ENCODE results near the gene GPR55.
"Not testable (repeated sequence)": the region's sequence is repeated elsewhere in the genome, so short reads cannot be mapped to it uniquely, and the experiment has no call there.

Gene GPR55

GRCh38 chr2:230939066-230939591 is 14.1 kb upstream of the GPR55 start:
- no peak for TF ChIP-seq CTCF (IDR thresholded peaks at IDR 0.05; ENCODE audit: low read depth, low read length, missing control alignments)
- DNase-seq (ENCODE audit: low read depth), result no peak
- H3K4me3 ChIP-seq (ENCODE audit: low read depth, low read length), result no peak overlapping the region

- no peak for TF ChIP-seq CTCF (IDR thresholded peaks at IDR 0.05; ENCODE audit: low read depth, low read length, missing control alignments)
- no peak for DNase-seq (ENCODE audit: low read depth)
- H3K4me3 ChIP-seq (ENCODE audit: low read depth, low read length), result no peak overlapping the region
Measured at GRCh38 chr2:230938516-230939065, 13.5 kb upstream of the GPR55 start.

- H3K4me3 ChIP-seq (ENCODE audit: low read depth, low read length), result no peak overlapping the region
- no peak for DNase-seq (ENCODE audit: low read depth)
- TF ChIP-seq CTCF (IDR thresholded peaks at IDR 0.05; ENCODE audit: low read depth, low read length, missing control alignments), result no peak
Measured at GRCh38 chr2:230938098-230938497, 13.1 kb upstream of the GPR55 start.

- DNase-seq (ENCODE audit: low read depth), result no peak
- no peak for TF ChIP-seq CTCF (IDR thresholded peaks at IDR 0.05; ENCODE audit: low read depth, low read length, missing control alignments)
- H3K4me3 ChIP-seq (ENCODE audit: low read depth, low read length), result no peak overlapping the region
Measured at GRCh38 chr2:230937362-230937761, 12.3 kb upstream of the GPR55 start.

DNA sequence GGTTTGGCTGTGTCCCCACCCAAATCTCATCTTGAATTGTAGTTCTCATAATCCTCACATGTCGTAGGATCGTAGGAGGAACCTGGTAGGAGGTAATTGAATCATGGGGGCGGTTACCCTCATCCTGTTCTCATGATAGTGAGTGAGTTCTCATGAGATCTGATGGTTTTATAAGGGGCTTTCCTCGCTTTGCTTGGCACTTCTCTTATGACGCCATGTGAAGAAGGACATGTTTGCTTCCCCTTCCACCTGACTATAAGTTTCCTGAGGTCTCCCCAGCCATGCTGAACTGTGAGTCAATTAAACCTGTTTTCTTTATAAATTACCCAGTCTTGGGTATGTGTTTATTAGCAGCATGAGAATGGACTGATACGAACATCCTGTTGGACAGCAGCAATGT is 11.2 kb upstream of the GPR55 start:
- DNase-seq (ENCODE audit: low read depth); H3K4me3 ChIP-seq (ENCODE audit: low read depth, low read length): not testable (repeated sequence)

GRCh38 chr2:230935130-230935430 is 10.0 kb upstream of the GPR55 start:
- no peak for TF ChIP-seq CTCF (IDR thresholded peaks at IDR 0.05; ENCODE audit: low read depth, low read length, missing control alignments)
- H3K4me3 ChIP-seq (ENCODE audit: low read depth, low read length), result no peak overlapping the region
- DNase-seq (ENCODE audit: low read depth), result no peak

GRCh38 chr2:230934231-230935129 is 9.4 kb upstream of the GPR55 start:
- TF ChIP-seq CTCF (IDR thresholded peaks at IDR 0.05; ENCODE audit: low read depth, low read length, missing control alignments), result no peak
- DNase-seq (ENCODE audit: low read depth), result no peak
- H3K4me3 ChIP-seq (ENCODE audit: low read depth, low read length), result no peak overlapping the region

All from GM12864 (cell line).